ENCODE results near the gene NDUFA7.

NDUFA7 gene

GRCh38 chr19:8367327-8368001 lies 46.3 kb upstream of the NDUFA7 start (continued):
- peak; percentile 98 for TF ChIP-seq PPARA (CRISPR knock-in tag; IDR thresholded peaks at IDR 0.05; ENCODE audit: borderline replicate concordance)

GRCh38 chr19:8366961-8367326 lies 45.8 kb upstream of the NDUFA7 start:
- TF ChIP-seq ARNTL (CRISPR knock-in tag; IDR thresholded peaks at IDR 0.05; ENCODE audit: borderline replicate concordance, low read depth): no peak
- no peak for TF ChIP-seq TOX (CRISPR knock-in tag; IDR thresholded peaks at IDR 0.05; ENCODE audit: borderline replicate concordance)
- TF ChIP-seq CREB5 (CRISPR knock-in tag; IDR thresholded peaks at IDR 0.05; ENCODE audit: low read depth): 0 out of 2 replicates have a peak, but pooled peaks have one; percentile 9
- TF ChIP-seq BACH2 (CRISPR knock-in tag; IDR thresholded peaks at IDR 0.05; ENCODE audit: borderline replicate concordance): no peak
- no peak for TF ChIP-seq ZNF70 (CRISPR knock-in tag; IDR thresholded peaks at IDR 0.05)
- TF ChIP-seq TCF4 (CRISPR knock-in tag; IDR thresholded peaks at IDR 0.05; ENCODE audit: borderline replicate concordance): no peak
- TF ChIP-seq, protein P1, sequence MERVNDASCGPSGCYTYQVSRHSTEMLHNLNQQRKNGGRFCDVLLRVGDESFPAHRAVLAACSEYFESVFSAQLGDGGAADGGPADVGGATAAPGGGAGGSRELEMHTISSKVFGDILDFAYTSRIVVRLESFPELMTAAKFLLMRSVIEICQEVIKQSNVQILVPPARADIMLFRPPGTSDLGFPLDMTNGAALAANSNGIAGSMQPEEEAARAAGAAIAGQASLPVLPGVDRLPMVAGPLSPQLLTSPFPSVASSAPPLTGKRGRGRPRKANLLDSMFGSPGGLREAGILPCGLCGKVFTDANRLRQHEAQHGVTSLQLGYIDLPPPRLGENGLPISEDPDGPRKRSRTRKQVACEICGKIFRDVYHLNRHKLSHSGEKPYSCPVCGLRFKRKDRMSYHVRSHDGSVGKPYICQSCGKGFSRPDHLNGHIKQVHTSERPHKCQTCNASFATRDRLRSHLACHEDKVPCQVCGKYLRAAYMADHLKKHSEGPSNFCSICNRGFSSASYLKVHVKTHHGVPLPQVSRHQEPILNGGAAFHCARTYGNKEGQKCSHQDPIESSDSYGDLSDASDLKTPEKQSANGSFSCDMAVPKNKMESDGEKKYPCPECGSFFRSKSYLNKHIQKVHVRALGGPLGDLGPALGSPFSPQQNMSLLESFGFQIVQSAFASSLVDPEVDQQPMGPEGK (CRISPR knock-in tag; IDR thresholded peaks at IDR 0.05; ENCODE audit: borderline replicate concordance): no peak
- no peak for TF ChIP-seq ZC3H10 (CRISPR knock-in tag; IDR thresholded peaks at IDR 0.05)
- no peak for TF ChIP-seq ZFP3 (CRISPR knock-in tag; IDR thresholded peaks at IDR 0.05)
- TF ChIP-seq ZNF8 (CRISPR knock-in tag; IDR thresholded peaks at IDR 0.05): no peak
- no peak for TF ChIP-seq OSR1 (CRISPR knock-in tag; IDR thresholded peaks at IDR 0.05)
- TF ChIP-seq CSDC2 (CRISPR knock-in tag; IDR thresholded peaks at IDR 0.05): 0 out of 2 replicates have a peak, but pooled peaks have one; percentile 31
- no peak for TF ChIP-seq TSHZ2 (CRISPR knock-in tag; IDR thresholded peaks at IDR 0.05)
- no peak for TF ChIP-seq PPARA (CRISPR knock-in tag; IDR thresholded peaks at IDR 0.05; ENCODE audit: borderline replicate concordance)
- TF ChIP-seq GLIS3 (CRISPR knock-in tag; IDR thresholded peaks at IDR 0.05): no peak
- no peak; the same call in 2 of the 3 replicates for ATAC-seq

GRCh38 chr19:8366121-8366581 lies 45.0 kb upstream of the NDUFA7 start:
- TF ChIP-seq CSDC2 (CRISPR knock-in tag; IDR thresholded peaks at IDR 0.05) (no peak), POU6F1 (CRISPR knock-in tag; IDR thresholded peaks at IDR 0.05; ENCODE audit: borderline replicate concordance, low read depth) (no peak), SNAI2 (CRISPR knock-in tag; IDR thresholded peaks at IDR 0.05) (no peak), TCF4 (CRISPR knock-in tag; IDR thresholded peaks at IDR 0.05; ENCODE audit: borderline replicate concordance) (no peak), ARNTL (CRISPR knock-in tag; IDR thresholded peaks at IDR 0.05; ENCODE audit: borderline replicate concordance, low read depth) (no peak)
- TF ChIP-seq, protein P1 (CRISPR knock-in tag; IDR thresholded peaks at IDR 0.05; ENCODE audit: borderline replicate concordance): no peak
- ATAC-seq: no peak

Data from SK-N-SH treated with all-trans-retinoic acid at 6 μM for 48 hours (cell line).